Measurements from ENCODE around the gene PER1.
A peak's percentile ranks its signal among the peaks of the same experiment; 100 is the strongest.

DNA sequence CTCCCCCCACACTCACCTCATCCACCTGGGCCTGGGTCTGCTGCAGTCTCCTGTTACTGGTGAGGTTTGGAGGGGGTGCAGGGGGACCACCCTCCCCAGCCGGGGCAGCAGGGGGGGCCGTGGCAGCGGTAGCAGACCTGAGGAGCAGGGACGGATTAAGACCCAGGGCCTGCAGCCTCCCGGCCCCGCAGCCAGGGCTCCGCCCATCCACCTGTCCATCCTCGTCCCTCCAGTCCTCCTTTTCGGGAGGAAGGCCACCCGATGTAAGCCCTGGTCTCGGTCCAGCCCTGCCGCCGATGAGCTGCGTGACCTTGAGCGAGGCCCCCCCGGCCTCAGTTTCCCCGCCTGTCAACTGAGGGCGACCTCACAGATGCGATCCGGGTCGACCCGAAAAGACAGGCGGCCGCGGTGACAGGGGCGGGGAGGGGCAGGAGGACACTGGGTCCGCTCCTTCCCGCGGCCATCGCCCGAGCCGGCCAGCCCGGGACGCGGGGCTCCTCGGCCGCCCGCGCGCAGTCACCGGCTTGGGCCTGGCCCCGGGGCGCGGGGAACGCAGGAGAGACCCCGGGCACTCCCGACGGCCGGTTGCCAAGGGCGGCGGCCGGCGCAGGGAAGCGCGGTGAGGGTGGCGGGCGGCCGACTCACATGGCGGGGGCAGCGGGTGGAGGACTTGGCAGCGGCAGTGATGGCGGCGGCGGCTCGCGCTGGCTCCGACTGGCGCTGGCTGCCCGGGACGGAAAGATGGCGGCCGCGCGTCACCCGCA is 10.2 kb upstream of the PER1 start, which contains the start of gene VAMP2:
- TF ChIP-seq CTCF (IDR thresholded peaks at IDR 0.05) (peak in 4 of 6 experiments; percentile 4 to 39 (median 26)), EP300 (IDR thresholded peaks at IDR 0.05) (peak in 1 of 4 donors; percentile 32), POLR2A (IDR thresholded peaks at IDR 0.05) (peak in 3 of 4 donors; percentile 57 to 95 (median 70))
